SU-DHL-6 (cell line): ENCODE data around the gene GABRB1.

Source experiments
- H2AFZ ChIP-seq: fragments of 200-600 bp; sonication (generic); 2 replicates; pipeline ENCODE4 v1.6.1; 2014; ENCODE audit warnings: low read depth, mild to moderate bottlenecking, moderate library complexity, mixed read lengths, antibody characterized with exemption, low read length; ENCODE audit not compliant: severe bottlenecking
- H3F3A ChIP-seq: fragments of 200-600 bp; shearing (Covaris generic); 2 replicates; pipeline ENCODE4 v1.6.0; 2016; ENCODE audit warnings: antibody characterized with exemption, mild to moderate bottlenecking; ENCODE audit not compliant: insufficient read depth
- H3K27ac ChIP-seq: fragments of 200-600 bp; sonication (generic); 2 replicates; pipeline ENCODE4 v1.5.1; 2016; ENCODE audit warnings: low read depth, mild to moderate bottlenecking, low read length, moderate library complexity, mixed read lengths
- H3K27me3 ChIP-seq: fragments of 200-600 bp; sonication (generic), shearing (Covaris generic); 2 replicates; pipeline ENCODE4 v1.6.0; 2014; ENCODE audit warnings: mild to moderate bottlenecking, low read length
- H3K36me3 ChIP-seq: fragments of 200-600 bp; sonication (generic); 2 replicates; pipeline ENCODE4 v1.6.1; 2014; ENCODE audit warnings: mild to moderate bottlenecking, low read length, mixed read lengths
- H3K4me2 ChIP-seq: fragments of 300-600, 200-600 bp; shearing (Covaris generic), sonication (generic); 2 replicates; pipeline ENCODE4 v1.6.0; 2014; ENCODE audit warnings: low read length, low read depth, mild to moderate bottlenecking; ENCODE audit not compliant: poor library complexity, severe bottlenecking
- H3K4me3 ChIP-seq: fragments of 200-600 bp; sonication (generic); 2 replicates; pipeline ENCODE4 v1.5.1; 2014; ENCODE audit warnings: antibody characterized with exemption, low read length, mild to moderate bottlenecking, mixed read lengths; ENCODE audit not compliant: insufficient read depth, poor library complexity, severe bottlenecking
- H3K79me2 ChIP-seq: fragments of 200-600 bp; sonication (generic); 2 replicates; pipeline ENCODE4 v1.6.1; 2014; ENCODE audit warnings: mild to moderate bottlenecking, low read length, moderate library complexity; ENCODE audit not compliant: insufficient read depth
- H3K9ac ChIP-seq: fragments of 200-600 bp; sonication (generic); 2 replicates; pipeline ENCODE4 v1.7.0; 2014; ENCODE audit warnings: mild to moderate bottlenecking, low read length
- H3K9me2 ChIP-seq: fragments of 200-600 bp; sonication (generic); replicated peaks from 2 replicates; pipeline ENCODE4 v1.6.1; 2014; ENCODE audit warnings: low read length; ENCODE audit not compliant: insufficient read depth
- H3K9me3 ChIP-seq: fragments of 200-600 bp; sonication (generic); 2 replicates; pipeline ENCODE4 v1.6.1; 2014; ENCODE audit warnings: low read length, mixed read lengths; ENCODE audit not compliant: insufficient read depth
- H4K20me1 ChIP-seq: fragments of 200-600 bp; sonication (generic); 2 replicates; pipeline ENCODE4 v1.6.1; 2014; ENCODE audit warnings: low read depth, mild to moderate bottlenecking, antibody characterized with exemption, low read length, moderate library complexity, mixed read lengths
- CTCF ChIP-seq: fragments of 200-600 bp; sonication (generic); IDR thresholded peaks from one replicate; pipeline ENCODE4 v1.5.1; 2017; ENCODE audit warnings: antibody characterized with exemption, mild to moderate bottlenecking, low read length, moderate library complexity; ENCODE audit not compliant: insufficient read depth, poor library complexity, severe bottlenecking
- EZH2phosphoT487 ChIP-seq: fragments of 200-600 bp; sonication (generic), shearing (Covaris generic); conservative IDR thresholded peaks from 2 replicates; pipeline ENCODE4 v1.6.1; 2018; ENCODE audit warnings: mild to moderate bottlenecking, antibody characterized with exemption, low read length, moderate library complexity, mixed read lengths

GABRB1 gene

GRCh38 chr4:47217884-47218283 is 186.5 kb downstream of the GABRB1 start:
- H3K9me2 ChIP-seq: no peaks in the 10 kb centered on the region
- no peaks in the 10 kb centered on the region for H4K20me1 ChIP-seq
- H3K27me3 ChIP-seq: no peaks in the 10 kb centered on the region
- no peaks in the 10 kb centered on the region for H3K36me3 ChIP-seq
- no peak for TF ChIP-seq EZH2phosphoT487
- TF ChIP-seq CTCF: no peak
- H3F3A ChIP-seq: no peaks in the 10 kb centered on the region
- H3K9me3 ChIP-seq: no peaks in the 10 kb centered on the region
- no peak overlapping the region for H3K4me2 ChIP-seq
- H2AFZ ChIP-seq: no peak overlapping the region
- no peak overlapping the region for H3K4me3 ChIP-seq
- H3K79me2 ChIP-seq: no peaks in the 10 kb centered on the region
- H3K27ac ChIP-seq: no peak overlapping the region
- no peak overlapping the region for H3K9ac ChIP-seq

GRCh38 chr4:47218631-47219030 is 187.3 kb downstream of the GABRB1 start:
- H3K36me3 ChIP-seq: no peaks in the 10 kb centered on the region
- no peak overlapping the region for H3K9ac ChIP-seq
- H3K4me2 ChIP-seq: no peak overlapping the region
- no peak overlapping the region for H3K27ac ChIP-seq
- H3K9me2 ChIP-seq: no peaks in the 10 kb centered on the region
- no peaks in the 10 kb centered on the region for H3K9me3 ChIP-seq
- no peak for TF ChIP-seq CTCF
- no peak for TF ChIP-seq EZH2phosphoT487
- H2AFZ ChIP-seq: no peak overlapping the region
- H3F3A ChIP-seq: no peaks in the 10 kb centered on the region
- H3K4me3 ChIP-seq: no peak overlapping the region
- no peaks in the 10 kb centered on the region for H3K79me2 ChIP-seq
- H3K27me3 ChIP-seq: no peaks in the 10 kb centered on the region
- no peaks in the 10 kb centered on the region for H4K20me1 ChIP-seq

GRCh38 chr4:47219586-47219985 is 188.2 kb downstream of the GABRB1 start:
- no peak overlapping the region for H2AFZ ChIP-seq
- no peak overlapping the region for H3K9ac ChIP-seq
- H3K79me2 ChIP-seq: no peaks in the 10 kb centered on the region
- H4K20me1 ChIP-seq: no peaks in the 10 kb centered on the region
- no peaks in the 10 kb centered on the region for H3K9me3 ChIP-seq
- H3K27ac ChIP-seq: no peak overlapping the region
- no peak for TF ChIP-seq EZH2phosphoT487
- no peak for TF ChIP-seq CTCF
- no peaks in the 10 kb centered on the region for H3K27me3 ChIP-seq
- no peaks in the 10 kb centered on the region for H3K36me3 ChIP-seq
- H3K4me2 ChIP-seq: no peak overlapping the region
- no peaks in the 10 kb centered on the region for H3K9me2 ChIP-seq
- no peaks in the 10 kb centered on the region for H3F3A ChIP-seq
- H3K4me3 ChIP-seq: no peak overlapping the region
